Body of pancreas (tissue), 4 donors: Measurements from ENCODE around the gene CLIP1.

Source experiments
- POLR2A ChIP-seq, 3 donors: fragments of 450-650 bp; IDR thresholded peaks; one replicate each; pipeline ENCODE4 v1.6.1; 2016; ENCODE audit warnings: antibody characterized with exemption in 3 of 3, mild to moderate bottlenecking in 2 of 3
- TF ChIP-seq, protein P1 (sequence below), 7 experiments: fragments of 450-650 bp in 4 of 7; fragments of 200-600 bp in 3 of 7; sonication (generic) in 3 of 7; IDR thresholded peaks; one replicate each; pipeline ENCODE4 v1.5.1; 2016 to 2019; ENCODE audit warnings: antibody characterized with exemption in 7 of 7

DNA sequence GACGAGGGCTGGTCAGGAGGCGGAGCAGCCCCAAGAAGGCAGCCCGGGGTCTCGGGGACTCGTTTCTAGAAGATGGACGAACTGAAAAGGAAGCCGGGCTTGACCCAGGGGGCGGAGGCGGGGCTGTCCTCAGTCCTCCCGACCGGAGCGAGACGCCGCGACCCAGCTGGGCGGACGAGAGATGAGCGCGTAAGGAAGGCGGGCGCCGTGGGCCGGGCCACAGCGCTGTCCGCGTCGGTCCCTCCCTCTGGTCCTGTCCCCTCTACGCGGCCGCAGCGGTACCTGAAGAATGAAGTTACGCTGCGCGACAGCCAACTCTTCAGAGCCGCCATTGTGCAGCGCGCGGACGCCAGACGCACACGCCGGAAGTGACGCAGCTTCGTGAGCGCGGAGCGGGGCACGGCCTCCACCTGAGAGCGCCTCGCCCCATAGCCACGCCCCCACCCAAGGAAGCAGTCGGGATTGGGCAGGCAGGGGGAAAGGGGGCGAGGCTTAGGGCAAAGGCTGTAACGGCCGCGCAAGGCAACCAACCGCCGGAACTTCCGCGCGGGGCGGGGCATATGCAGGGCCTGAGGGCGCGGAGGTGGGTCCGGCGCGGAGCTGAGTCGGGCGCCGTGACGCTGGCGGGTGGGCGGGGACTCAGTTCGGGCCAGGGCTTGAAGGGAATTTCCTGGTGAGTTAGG, 196.6 kb downstream of the CLIP1 start, which contains the start of gene DIABLO:
- TF ChIP-seq, protein P1, sequence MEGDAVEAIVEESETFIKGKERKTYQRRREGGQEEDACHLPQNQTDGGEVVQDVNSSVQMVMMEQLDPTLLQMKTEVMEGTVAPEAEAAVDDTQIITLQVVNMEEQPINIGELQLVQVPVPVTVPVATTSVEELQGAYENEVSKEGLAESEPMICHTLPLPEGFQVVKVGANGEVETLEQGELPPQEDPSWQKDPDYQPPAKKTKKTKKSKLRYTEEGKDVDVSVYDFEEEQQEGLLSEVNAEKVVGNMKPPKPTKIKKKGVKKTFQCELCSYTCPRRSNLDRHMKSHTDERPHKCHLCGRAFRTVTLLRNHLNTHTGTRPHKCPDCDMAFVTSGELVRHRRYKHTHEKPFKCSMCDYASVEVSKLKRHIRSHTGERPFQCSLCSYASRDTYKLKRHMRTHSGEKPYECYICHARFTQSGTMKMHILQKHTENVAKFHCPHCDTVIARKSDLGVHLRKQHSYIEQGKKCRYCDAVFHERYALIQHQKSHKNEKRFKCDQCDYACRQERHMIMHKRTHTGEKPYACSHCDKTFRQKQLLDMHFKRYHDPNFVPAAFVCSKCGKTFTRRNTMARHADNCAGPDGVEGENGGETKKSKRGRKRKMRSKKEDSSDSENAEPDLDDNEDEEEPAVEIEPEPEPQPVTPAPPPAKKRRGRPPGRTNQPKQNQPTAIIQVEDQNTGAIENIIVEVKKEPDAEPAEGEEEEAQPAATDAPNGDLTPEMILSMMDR (IDR thresholded peaks at IDR 0.05), result no peak
- peak; percentile 96 to 97 (median 97) for TF ChIP-seq POLR2A (IDR thresholded peaks at IDR 0.05)
